Parathyroid adenoma (tissue), 2 donors: ENCODE measurements around the gene FBXO7.
A peak's percentile ranks its signal among the peaks of the same experiment; 100 is the strongest.

Source experiments
- H2AFZ ChIP-seq: fragments of 300-600 bp; sonication (generic); one replicate; pipeline ENCODE4 v1.7.0; 2017; ENCODE audit warnings: antibody characterized with exemption, mild to moderate bottlenecking
- H3K27ac ChIP-seq: fragments of 300-600 bp; sonication (generic); one replicate; pipeline ENCODE4 v1.7.0; 2017
- H3K27me3 ChIP-seq: fragments of 300-600 bp; sonication (generic); one replicate; pipeline ENCODE4 v1.7.0; 2017; ENCODE audit warnings: low read length; ENCODE audit not compliant: control insufficient read depth, insufficient read depth
- H3K36me3 ChIP-seq: fragments of 300-600 bp; sonication (generic); one replicate; pipeline ENCODE4 v1.7.0; 2017; ENCODE audit warnings: low read length; ENCODE audit not compliant: control insufficient read depth, insufficient read depth
- H3K4me1 ChIP-seq: fragments of 300-600 bp; sonication (generic); one replicate; pipeline ENCODE4 v1.7.0; 2017; ENCODE audit warnings: control low read depth
- H3K4me2 ChIP-seq: fragments of 300-600 bp; sonication (generic); one replicate; pipeline ENCODE4 v1.7.0; 2017; ENCODE audit warnings: low read length
- H3K4me3 ChIP-seq: fragments of 300-600 bp; sonication (generic); one replicate; pipeline ENCODE4 v1.7.0; 2017; ENCODE audit warnings: low read depth, low read length
- H3K79me2 ChIP-seq: fragments of 300-600 bp; sonication (generic); one replicate; pipeline ENCODE4 v1.7.0; 2017; ENCODE audit warnings: control low read depth
- H3K9ac ChIP-seq: fragments of 300-600 bp; sonication (generic); one replicate; pipeline ENCODE4 v1.7.0; 2017; ENCODE audit warnings: mild to moderate bottlenecking
- H3K9me3 ChIP-seq: fragments of 300-600 bp; sonication (generic); one replicate; pipeline ENCODE4 v1.7.0; 2017; ENCODE audit warnings: low read length; ENCODE audit not compliant: control insufficient read depth
- TF ChIP-seq, protein P1 (sequence below): fragments of 300-600 bp; sonication (generic); IDR thresholded peaks from one replicate; pipeline ENCODE4 v1.7.0; 2017; ENCODE audit warnings: antibody characterized with exemption, mild to moderate bottlenecking
- donor health status: primary hyperparathyroidism.

The FBXO7 gene

DNA sequence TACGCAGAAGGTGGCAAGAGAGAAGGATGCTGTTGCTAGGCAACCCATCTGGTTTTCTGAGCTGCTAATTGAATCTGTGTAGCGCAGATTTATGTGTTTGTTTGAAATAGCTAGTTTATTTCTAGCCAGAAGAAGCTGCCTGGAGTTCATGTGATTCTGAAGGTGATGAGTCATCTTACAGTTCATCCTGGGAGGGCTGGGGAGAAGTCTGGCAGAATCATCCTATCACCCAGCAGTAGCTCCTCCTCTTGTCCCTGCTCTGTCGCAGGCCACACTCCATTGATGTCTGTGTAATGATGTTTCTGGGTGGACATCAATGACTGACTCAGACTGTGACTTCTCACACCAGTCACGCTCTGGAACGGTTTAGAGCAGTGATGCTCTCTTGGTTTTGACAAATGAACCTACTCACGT lies 4.8 kb upstream of the FBXO7 start:
- H2AFZ ChIP-seq = no peak overlapping the region
- H3K27me3 ChIP-seq = no peaks in the 10 kb centered on the region
- TF ChIP-seq, protein P1, sequence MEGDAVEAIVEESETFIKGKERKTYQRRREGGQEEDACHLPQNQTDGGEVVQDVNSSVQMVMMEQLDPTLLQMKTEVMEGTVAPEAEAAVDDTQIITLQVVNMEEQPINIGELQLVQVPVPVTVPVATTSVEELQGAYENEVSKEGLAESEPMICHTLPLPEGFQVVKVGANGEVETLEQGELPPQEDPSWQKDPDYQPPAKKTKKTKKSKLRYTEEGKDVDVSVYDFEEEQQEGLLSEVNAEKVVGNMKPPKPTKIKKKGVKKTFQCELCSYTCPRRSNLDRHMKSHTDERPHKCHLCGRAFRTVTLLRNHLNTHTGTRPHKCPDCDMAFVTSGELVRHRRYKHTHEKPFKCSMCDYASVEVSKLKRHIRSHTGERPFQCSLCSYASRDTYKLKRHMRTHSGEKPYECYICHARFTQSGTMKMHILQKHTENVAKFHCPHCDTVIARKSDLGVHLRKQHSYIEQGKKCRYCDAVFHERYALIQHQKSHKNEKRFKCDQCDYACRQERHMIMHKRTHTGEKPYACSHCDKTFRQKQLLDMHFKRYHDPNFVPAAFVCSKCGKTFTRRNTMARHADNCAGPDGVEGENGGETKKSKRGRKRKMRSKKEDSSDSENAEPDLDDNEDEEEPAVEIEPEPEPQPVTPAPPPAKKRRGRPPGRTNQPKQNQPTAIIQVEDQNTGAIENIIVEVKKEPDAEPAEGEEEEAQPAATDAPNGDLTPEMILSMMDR = no peak
- H3K9me3 ChIP-seq = no peaks in the 10 kb centered on the region
- H3K4me2 ChIP-seq = no peak overlapping the region
- no peak overlapping the region for H3K4me3 ChIP-seq
- H3K9ac ChIP-seq = no peak overlapping the region
- no peaks in the 10 kb centered on the region for H3K36me3 ChIP-seq
- peaks cover 2% of the 10 kb centered on the region for H3K4me1 ChIP-seq
- H3K27ac ChIP-seq = no peak overlapping the region
- H3K79me2 ChIP-seq = no peaks in the 10 kb centered on the region

DNA sequence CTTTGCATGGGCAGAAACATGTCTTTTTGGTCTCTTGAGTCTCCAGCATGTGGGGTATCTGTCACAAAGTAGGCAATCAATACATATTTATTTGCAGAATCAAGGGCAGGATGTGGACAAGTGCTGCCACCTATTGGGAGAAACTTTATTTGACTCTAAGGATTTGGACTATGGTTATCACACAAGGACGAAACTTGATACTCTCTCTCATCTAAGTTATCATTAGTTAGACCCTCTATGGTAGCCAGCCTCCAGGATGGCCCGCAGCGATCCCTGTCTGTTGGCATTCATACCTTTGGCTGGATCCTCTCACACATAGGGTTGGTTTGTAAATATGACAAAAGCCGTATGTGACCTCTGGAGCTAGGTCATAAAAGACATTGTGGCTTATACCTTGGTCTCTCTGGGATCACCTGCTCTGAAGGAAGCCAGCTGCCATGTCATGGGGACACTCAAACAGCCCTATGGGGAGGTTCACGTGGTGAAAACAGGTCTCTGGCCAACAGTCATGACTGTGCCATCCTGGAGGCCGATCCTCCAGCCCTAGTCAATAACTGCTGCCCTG lies 1.1 kb upstream of the FBXO7 start:
- H3K9me3 ChIP-seq = no peaks in the 10 kb centered on the region
- peak overlapping the region; percentile 82 for H3K4me2 ChIP-seq
- H3K4me3 ChIP-seq = peak overlapping the region; percentile 32
- no peak overlapping the region for H3K9ac ChIP-seq
- no peak overlapping the region for H3K27ac ChIP-seq
- no peaks in the 10 kb centered on the region for H3K27me3 ChIP-seq
- H3K79me2 ChIP-seq = peaks cover 9% of the 10 kb centered on the region
- H3K4me1 ChIP-seq = peaks cover 7% of the 10 kb centered on the region
- TF ChIP-seq, protein P1 = peak; percentile 41
- H3K36me3 ChIP-seq = no peaks in the 10 kb centered on the region
- peak overlapping the region; percentile 91 for H2AFZ ChIP-seq

DNA sequence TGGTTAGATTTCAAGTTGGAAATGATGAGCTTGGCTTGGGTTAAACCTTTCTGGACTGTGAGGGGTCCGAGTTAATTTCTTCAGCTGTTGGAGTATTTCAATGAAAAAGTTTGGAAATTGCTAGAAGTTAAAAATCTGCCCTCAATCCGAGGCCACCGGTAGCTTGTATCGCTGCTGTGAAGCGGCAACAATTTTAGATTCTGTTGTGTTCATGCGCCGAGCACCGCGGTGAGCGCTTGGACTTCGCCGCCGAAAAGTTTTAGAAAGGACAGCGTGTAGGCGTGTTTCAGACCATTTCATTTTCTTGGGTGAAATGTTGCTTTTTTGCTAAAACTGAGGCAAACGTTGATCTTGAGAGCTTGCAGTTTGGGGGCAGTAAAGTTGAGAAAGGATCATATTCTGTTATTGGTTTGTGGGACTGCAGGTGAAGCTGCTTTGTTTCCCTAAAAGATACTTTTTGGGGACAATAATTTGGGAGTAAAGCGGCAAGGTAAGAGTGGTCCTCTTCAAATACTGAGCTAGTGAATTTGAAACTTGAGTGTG lies 928 bp downstream of the FBXO7 start:
- H3K27ac ChIP-seq = peak overlapping the region; percentile 97

DNA sequence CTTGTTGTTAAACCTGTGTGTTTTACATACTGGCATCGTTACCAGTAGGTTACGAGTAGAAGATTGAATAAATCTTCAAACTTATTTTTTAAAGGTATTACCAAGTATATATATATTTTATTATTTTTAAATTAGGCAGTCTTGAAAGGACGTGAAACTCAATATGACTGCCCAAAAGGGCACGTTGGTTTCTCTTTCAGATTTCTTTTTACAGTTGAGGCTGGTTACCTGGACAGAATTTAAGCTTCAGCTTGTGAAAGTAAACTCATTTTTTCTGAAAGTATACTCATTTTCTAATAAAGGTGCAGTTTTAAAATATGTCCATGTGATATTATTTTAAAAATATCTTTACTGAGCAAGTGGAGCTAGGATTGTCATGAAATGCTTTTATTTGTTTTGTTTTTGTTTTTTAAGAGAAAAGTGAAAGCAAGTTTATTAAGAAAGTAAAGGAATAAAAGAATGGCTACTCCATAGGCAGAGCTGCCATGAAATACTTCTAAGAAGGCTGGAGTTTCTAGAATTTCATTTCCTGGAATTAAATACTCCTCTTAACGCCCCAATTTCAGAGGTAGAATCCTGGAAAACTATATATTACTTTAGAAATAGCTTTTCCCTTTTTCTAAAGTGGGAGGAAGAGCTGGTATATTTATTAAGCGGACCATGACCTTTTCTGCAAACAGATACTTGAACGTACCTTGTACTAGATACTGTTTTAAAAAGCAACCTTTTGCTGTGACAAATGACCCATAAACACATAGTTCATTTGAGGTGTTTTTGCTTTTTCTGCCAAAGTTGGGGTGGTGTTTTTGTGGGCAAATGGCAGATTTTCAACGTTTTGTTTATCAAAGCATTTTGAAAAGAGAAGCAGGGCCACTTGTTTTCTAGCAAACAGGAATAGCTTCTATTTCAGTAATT lies 1.9 kb downstream of the FBXO7 start:
- Histone ChIP-seq H3K9ac (no peak overlapping the region), H3K4me1 (peaks cover 7% of the 10 kb centered on the region)

More for the DNA sequence above, 928 bp downstream of the FBXO7 start:
- H3K36me3 ChIP-seq = no peaks in the 10 kb centered on the region
- H2AFZ ChIP-seq = peak overlapping the region; percentile 91
- H3K4me3 ChIP-seq = peak overlapping the region; percentile 93
- no peaks in the 10 kb centered on the region for H3K9me3 ChIP-seq
- H3K4me1 ChIP-seq = peaks cover 7% of the 10 kb centered on the region
- no peak overlapping the region for H3K9ac ChIP-seq
- peak overlapping the region; percentile 82 for H3K4me2 ChIP-seq
- TF ChIP-seq, protein P1 = no peak
- no peaks in the 10 kb centered on the region for H3K27me3 ChIP-seq
- peaks cover 14% of the 10 kb centered on the region for H3K79me2 ChIP-seq

More for the DNA sequence above, 1.9 kb downstream of the FBXO7 start:
- Histone ChIP-seq H3K79me2 (peaks cover 16% of the 10 kb centered on the region), H3K36me3 (no peaks in the 10 kb centered on the region), H2AFZ (no peak overlapping the region), H3K27ac (no peak overlapping the region), H3K4me2 (peak overlapping the region; percentile 82), H3K9me3 (no peaks in the 10 kb centered on the region), H3K4me3 (peak overlapping the region; percentile 93), H3K27me3 (no peaks in the 10 kb centered on the region)
- TF ChIP-seq, protein P1 = no peak
